ENCODE data around the gene RXRG.
A peak's percentile ranks its signal among the peaks of the same experiment; 100 is the strongest.
"Not testable (repeated sequence)": the region's sequence is repeated elsewhere in the genome, so short reads cannot be mapped to it uniquely, and the experiment has no call there.

Gene RXRG

DNA sequence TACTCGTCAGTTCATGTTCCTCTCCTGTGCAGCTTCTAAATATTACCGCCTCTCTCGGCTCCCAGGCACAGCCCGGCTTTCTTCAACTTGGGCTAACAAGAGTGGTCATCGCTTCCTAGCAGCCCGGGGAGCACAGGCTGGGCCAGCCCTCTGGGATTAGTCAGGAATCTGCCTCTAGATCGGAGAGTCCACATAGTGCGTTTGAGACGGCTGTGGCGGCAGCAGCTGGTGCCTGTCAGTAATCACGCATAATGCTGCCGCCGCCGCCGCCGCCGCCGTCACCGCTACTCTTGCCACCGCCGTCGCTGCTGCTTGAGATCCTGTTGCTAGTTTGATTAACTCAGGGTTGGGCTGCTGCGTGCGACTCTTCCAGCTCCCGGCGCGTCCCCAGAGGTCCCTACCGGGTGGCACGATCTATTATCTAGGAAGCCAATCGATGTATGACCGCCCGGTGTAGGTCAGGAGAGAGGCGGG is at the start of gene RXRG:
Gene RXRG (minus strand): TSS at position 230 of the 474 bp plus-strand sequence. CDS start 233 bp downstream, outside the sequence.
- peak; percentile 61 for DNase-seq

DNA sequence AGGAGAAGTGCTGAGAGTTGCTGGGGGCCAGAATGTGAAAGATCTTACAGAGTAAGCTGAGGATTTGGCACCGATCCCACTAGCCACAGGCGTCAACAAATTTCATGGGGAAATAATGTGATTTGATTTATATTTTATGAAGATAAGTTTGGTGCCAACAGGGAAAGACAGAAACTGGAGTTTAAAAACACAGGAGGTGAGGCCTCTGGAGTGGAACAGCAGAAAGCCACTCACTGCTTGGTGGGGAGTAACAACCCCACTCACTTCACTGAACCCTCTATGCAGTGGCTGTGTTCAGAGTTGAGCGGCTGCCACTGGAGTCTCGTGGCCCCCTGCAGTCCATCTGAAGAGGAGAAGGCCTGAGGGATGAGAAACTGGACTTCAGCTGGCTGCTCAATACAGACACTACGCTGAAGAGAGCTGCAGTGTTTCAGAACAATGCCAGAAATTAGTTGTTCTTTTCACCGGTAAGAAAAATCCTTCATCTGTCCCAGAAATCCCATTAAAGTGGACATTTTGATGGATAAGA is 48.0 kb upstream of the RXRG start:
- no peak for DNase-seq

DNA sequence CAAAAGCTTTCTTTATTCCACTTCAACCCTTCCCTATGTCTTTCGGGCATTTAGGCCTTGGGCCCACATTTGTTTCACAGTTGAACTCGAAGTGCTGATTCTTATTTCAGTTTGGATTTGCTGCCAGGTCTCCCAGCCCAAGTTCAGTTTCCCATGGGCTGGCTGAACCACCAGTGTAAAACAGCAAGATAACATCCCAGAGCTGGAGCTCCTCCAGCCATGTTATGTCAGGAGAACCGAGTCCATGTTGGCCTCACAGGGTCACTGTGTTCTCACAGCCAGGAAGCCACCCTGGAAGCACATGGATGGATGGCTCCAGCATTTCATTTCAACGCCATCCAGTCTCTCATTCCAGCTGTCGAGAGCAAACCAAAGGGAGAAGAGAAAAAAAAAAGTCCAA is 45.2 kb upstream of the RXRG start:
- DNase-seq = no peak

DNA sequence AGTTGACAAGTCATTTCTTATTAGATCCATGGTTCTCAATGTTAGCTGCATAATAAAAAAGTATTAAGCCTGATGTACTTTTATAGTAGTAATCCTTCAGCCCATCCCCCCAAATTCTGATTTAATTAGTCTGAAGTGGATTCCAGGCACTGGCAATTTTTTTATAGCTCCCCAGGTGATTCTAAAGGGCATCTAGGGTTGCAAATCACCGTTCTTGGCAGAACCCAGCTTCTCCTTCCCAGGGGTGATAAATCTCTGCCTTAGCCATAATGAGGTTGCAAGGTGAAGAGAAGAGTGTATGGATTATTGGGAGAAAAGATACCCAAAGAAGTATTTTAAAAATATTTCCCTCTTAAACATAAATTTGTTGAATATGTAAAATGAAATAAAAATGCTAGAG is 43.0 kb upstream of the RXRG start:
- DNase-seq = peak; percentile 5

DNA sequence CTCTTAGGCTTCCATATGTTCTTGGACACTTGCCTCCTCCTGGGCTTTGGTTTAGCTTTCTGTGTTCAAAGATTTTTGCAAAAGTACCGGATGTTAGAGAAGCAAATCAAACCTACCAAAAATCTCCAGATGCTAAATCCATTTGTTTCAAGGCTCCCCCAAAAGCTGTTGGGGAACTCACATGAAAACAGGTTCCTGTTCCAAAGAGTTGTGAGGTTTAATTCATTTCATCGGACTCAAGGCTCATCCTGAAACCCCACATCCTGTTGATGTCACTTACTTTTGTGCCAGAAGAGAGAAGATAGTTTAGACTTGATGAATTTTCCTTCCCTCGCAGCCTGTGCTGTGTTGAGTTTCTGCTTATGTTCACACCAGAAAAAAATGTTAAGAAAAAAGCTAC is 41.7 kb upstream of the RXRG start:
- no peak for DNase-seq

DNA sequence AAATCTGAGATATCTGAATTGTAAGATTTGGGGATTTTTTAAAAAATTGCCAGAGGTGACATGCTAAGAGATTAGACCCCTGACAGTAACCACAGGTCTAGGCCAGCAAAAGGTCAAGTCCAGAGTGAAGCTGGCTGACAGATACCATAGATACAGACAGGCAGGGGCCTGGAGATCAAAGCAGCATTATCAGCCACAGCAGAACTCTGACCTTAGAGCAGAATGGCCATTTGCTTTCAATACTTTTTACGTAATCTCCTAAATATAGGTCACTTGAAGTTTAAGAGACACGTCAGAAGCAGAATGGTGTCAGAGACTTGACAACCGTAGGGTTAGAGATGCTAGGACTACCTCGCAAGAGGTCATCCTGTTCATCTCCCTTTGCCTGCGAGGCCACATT is 40.8 kb upstream of the RXRG start:
- DNase-seq = no peak

DNA sequence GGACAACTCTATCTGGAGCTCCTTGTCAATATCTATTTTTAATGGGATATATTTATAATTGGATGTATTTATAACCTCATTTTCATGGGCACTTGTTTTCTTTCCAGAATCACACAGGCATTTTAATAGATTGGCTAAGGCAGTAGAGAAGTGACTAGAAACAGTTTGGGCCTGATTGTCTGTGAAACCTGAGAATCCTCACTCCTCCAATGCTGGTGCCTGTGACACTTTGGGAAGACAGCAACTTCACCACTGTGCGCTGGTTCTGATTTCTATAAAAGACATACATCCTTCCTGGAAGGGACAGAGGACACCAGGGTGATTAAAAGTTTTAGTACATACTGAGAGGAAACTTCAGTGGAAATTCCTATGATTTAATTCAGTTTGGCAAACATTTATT is 39.6 kb upstream of the RXRG start:
- DNase-seq = no peak

DNA sequence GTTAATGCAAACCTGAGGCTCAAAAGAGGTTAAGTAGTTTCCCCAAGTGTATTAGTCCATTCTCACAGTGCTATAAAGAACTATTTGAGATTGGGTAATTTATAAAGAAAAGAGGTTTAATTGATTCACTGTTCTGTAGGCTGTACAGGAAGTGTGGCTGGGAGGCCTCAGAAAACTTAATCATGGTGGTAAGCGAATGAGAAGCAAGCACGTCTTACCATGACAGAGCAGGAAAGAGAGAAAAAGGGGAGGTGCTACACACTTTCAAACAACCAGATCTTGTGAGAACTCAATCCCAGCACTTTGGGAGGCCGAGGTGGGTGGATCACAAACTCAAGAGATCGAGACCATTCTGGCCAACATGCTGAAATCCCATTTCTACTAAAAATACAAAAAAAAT is 38.5 kb upstream of the RXRG start:
- no peak for DNase-seq

DNA sequence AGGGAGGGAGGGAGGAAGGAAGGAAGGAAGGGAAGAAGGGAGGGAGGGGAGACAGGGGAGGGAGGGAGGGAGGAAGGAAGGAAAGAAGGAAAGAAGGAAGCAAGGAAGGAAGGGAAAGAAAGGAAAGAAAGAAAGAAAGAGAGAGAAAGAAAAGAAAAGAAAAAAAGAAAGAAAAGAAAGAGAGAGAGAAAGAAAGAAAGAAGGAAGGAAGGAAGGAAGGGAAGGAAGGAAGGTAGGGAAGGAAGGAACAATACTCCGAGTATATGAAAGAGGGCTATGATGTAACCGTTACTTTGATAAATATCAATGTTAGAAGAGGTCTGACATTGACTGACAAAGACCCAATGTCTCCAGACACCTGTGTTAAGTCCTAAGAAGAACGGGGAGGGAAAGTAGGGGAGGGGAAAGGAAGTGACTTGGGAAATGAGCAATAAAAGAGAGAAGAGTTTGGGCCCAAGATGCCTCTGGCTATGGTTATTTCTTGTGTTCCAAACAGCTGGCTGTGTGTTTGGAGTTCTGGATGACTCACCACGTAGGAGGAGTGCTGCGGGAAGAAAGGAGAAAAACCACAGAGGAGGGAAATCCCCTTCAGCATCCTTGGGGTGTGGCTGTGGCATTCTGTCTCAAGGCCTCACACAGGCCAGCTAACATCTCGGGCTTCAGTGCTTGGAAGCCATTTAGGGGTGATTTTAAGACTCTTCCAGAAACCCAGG is 37.0 kb upstream of the RXRG start:
- no peak for DNase-seq

DNA sequence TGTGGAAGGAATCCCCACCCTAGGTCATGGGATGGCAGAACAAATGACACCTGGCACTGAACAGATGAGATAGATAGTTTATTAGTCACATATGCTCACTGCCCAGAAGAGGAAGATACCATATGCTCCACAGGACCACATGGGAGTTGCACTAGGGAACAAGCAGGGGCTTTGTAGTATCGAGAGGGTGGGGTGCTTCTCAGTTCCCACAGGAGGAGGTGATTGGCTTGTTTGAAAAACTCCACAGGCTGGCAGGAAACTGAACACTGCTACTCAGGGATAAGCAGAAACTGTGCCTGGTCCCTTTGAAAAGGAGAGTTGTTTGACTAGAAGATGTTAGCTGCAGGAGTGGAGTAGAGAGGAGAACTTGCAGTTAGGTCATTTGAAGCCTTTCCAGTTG is 31.9 kb upstream of the RXRG start:
- no peak for DNase-seq

DNA sequence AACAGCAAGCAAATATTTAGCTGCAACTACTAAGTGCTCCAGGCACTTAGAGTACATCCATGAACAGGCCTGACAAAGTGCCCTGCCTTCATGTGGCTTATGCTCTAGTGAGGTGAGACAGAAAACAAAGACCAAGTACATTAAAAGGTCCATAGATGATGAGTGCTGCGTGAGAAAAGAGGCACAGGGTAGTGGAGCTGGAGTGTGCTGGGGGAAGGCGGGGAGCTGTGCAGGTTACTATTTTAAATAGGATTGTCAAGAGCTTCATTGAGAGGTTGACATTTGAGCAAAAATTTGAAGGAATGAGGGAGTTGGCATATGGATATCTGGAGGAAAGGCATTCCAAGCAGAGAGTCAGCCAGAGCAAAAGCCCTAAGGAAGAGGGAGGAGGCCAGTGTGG is 29.3 kb upstream of the RXRG start:
- no peak for DNase-seq

DNA sequence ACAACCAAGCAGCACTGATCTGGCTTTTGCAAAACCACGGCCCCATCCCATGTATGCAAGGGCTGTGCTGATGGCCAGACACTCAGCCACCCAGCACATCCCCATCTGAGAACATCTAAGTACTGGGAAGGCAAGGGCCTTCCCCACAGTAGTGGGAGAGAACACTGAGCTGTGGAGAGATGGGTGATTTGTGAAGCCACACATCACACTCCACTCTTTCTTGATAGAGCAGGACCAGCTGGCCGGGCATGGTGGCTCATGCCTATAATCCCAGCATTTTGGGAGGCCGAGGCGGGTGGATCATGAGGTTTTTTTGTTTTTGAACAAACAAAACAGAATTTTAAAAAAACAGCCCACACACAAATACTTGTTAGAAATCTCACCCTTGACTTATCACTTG is 28.2 kb upstream of the RXRG start:
- no peak for DNase-seq

DNA sequence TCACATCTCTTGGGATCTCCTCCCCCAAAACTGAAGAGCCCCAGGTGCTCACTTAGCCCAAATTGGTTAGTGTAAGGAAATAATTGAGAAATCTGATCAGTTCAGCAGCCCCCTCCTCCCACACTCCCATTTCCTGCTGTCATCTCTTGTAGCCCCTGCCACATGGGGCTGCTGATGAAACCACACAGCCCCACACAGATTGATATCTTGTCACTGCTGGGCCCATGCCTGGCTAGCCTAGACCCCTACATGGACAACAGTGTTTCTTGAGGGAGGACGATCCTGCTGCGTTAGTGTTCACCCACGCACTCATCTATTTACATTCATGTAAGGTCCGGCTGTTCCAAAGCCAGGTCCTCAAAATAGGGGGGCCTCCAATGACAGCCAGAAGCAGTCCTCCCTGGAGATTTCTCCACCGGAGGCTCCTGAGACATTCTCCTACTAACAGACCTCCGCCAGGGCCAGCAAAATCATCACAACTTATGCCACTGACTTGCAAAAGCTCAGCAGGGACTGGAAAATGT is 23.9 kb upstream of the RXRG start:
- DNase-seq = no peak

DNA sequence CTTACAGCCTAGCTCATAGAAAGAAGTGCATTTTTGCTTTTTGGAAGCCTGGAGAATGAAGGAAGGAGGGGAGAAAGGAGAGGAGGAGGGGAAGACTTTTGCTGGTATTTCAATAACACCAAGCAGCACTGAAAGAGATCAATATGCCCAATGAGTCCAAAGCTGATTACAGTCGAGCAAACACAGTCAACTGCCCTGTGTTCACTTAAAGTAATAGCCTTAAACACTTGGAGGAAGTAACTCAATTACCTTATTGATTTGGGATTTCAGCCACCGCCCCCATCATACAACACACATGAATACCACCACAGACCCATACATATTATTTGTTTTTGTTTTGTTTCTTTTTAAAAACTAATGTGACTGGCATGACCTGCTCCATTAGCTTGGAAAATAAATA is 23.3 kb upstream of the RXRG start:
- DNase-seq = no peak

DNA sequence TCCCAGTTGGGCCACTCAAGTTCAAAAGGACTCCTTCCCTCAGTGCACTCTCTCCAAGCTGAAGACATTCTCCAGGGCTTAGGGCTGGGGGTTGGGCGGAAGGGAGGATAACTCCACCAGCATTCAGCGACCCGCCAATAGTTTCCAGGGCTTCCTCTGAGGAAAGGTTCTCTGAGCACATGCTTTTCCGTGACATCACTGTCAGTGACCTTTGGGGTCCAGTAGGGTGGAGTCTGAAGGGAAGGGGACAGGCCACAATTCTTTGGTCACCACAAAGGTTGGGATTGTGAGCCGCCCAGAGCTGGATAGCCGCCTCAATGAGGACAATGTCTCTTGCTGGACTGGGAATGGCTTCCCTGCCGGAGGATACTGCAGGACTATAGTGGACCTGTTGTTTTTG is 22.8 kb upstream of the RXRG start:
- DNase-seq = no peak

DNA sequence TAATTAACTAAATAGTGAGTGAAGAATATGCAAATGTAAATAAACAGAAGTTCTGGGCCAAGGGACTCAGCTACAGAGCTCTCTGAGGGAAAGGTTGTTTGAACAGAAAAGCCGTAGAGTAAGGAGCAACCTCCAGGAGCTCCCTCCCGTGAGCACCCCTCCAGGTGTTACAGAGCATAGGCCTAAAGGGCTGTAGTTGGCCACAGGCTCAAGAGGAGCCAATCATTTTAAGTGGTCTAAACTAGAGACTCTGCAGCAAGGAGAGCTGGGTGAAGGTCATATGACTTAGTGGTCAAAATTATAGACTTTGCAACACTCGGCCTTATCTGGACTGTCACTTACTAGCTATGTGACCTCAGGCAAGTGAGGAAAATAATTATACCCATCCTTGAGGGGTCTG is 19.1 kb upstream of the RXRG start:
- DNase-seq = no peak

DNA sequence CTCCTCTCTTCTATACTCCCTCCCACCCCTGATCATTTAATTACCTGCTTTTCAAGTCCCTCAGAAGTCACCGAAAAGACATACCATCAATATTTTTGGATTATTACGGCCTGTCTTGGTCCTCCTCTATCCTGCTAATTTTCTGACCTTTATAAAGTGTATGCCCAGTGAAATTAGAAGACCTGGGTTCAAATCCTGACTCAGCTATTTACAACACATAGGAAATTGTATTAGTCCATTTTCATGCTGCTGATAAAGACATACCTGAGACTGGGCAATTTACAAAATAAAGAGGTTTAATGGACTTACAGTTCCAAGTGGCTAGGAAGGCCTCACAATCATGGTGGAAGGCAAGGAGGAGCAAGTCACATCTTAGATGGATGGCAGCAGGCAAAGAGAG is 14.8 kb upstream of the RXRG start:
- DNase-seq = not testable (repeated sequence)

DNA sequence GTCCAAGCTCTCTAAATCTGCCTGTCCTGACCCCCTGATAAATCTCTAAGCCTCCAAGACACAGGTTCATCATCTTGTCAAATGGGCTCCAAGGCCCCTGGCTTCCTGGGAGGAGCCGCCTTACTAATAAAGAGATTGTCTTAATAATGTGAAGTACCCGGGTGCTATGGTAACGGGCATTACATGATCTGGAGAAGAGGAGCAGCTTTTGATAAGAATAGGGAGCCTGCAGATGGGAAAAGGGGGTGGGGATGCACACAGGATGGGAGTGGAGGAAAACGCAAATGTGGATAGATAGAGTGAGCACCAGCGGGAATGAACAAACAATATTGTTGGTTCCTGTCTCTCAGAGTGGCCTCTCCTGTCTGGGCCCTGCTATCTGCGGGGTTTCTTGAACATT is 11.9 kb upstream of the RXRG start:
- DNase-seq = no peak

DNA sequence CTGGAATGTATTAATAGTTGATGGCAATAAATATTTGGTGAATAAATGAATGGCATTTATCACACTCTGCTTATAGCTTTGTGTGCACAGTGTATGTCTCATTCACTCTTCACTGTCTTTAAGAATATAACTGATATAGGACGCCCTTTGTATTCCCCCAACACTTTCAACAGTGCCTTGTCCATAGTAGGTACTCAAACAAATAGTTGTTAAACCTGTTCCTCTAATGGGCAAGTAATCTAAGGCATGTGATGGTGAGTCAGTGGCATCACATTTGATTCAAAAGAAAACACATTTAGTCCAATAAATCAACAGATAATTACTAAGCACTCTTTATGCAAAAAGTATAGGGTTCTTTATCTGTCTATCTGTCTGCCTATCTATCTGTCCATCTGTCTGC is 11.2 kb upstream of the RXRG start:
- no peak for DNase-seq

DNA sequence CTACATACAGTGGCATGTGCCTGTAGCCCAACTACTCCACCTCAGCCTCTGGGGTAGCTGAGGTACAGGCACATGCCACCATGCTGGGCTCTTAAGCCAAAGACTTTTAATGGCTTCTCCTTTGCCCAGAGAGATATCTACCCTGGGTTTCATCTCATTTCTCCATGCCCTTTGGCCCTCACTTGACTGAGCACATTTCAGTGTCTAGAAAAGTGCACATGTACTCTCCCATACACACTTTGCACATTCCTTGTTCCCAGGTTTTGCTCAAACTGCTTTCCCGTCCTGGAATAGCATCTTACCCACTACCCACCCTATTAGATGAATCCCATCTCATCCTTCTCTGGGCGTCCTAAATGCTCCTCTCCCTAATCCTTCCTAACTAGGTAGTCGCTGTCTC is 10.2 kb upstream of the RXRG start:
- DNase-seq = no peak

DNA sequence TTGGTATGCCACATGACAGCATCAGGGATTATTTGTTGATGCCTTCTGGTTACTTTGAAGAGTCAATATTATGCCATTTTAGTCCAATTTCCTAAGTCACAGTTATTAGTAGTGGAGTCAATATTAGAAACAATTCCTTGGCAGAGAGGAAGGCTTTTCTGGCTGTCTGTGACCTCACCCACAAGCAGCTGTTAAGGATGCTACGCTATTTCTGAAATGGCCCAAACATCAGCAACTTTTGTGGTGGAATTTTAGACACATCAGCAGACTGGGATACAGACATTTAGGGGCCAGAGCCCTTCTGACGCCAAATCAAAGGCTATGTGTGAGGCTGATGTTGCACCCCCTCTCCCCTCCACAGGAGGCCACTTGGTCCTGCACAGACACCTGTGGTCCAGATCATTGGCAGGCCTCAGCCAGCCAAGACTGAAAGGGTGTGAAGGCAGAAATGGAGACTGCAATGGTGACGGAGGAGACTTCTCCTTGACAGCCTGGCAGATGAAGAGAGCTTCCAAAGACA is 9.2 kb upstream of the RXRG start:
- no peak for DNase-seq

DNA sequence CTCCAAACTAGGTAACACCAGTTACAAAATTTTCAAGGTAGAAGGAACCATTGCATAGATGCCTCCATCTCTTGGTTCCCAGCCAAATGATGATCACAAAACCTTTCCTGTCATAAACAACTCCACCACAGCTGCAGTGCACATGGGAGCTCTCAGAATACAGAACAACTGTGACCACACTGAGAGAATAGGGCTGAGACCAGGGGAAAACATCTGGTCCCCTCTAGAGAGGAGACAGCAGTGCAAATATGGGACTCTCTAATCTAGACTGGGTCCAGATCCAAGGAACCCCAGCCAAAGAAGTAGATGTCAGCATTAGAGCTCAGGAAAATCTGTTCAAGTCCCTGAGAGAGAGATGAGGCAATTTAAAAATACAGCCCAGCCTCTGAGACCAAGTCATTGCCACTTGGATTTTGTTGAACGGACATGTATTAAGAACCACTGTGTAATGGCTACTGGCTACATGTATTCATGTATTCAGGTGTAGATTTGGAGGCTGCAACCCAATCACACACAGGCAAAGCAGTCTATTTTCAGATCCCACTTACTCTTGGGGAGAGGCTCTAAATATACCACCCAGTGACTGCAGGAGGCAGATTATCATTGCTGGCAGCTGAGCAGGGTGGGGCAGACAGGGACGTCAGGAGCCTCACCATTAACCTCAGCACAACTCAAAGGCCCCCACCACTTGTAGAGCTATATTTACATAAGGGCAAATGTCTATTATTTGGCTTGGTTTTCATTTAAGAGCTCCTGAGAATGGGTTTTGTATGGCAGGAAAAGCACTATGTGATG is 7.6 kb upstream of the RXRG start:
- DNase-seq = no peak

DNA sequence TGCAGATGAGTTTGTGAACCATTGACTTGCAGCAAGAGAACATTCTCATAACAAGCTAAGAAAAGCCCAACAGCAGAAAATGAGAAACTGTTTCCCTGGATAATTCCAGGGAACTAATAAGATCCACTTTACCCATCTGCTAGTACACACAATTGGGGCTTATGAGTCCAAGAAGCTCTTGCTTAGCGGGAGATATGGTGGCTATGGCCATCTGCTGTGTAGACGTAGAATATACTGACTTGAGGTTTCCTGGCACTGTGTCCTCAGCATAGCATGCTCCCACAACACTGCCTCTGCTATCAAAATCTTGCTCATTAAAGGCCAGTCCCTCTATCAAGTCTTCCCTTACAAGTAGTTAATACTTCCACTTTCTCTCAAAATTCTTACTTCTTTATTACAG is 6.8 kb upstream of the RXRG start:
- no peak for DNase-seq

DNA sequence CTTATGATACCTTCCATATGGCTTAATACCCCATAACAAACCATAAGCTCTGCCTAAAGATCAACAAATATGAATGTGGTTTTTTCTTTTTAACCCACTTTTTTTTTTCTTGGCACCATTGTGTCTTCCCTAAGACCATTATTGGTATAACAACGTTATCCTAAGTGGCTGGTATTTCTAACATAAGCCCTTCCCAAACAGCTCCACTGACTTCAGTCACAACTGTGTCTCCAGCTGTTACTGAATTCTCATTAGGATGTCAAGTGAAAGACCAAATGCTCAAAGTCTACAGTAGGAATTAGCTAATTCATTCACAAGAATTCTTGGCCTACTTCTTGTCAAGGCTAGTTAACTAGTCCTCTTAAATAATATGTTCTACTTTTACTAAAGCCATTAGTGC is 4.2 kb upstream of the RXRG start:
- DNase-seq = no peak
